Lung (tissue), 12 donors: ENCODE results near the gene STX8. TPM values are rescaled to one million over a fixed set of nuclear protein-coding genes. Genes with fewer than 3 reads are reported as not detected.

ENCODE experiments used
- ATAC-seq: fragments of 200-7000 bp; cut with Tn5 transposase; one replicate; pipeline ENCODE4 v1.9.1; 2020; ENCODE audit warnings: moderate number of reproducible peaks; ENCODE audit not compliant: insufficient read depth, low FRiP score
- DNase-seq, 3 donors: peaks; one replicate each; pipeline ENCODE4 v3.0.0-alpha.2; 2013 to 2017
- H3K27ac ChIP-seq, 2 donors: one replicate each; pipeline ENCODE4 v1.5.1; 2013; ENCODE audit warnings: mild to moderate bottlenecking in 2 of 2, moderate library complexity in 2 of 2, control low read depth in 1 of 2, inconsistent platforms in 1 of 2, low read depth in 1 of 2, low read length in 1 of 2
- H3K27me3 ChIP-seq, 3 donors: one replicate each; pipeline ENCODE4 v1.5.1; 2013; ENCODE audit warnings: low read length in 2 of 3; ENCODE audit not compliant: control insufficient read depth in 3 of 3, insufficient read depth in 3 of 3
- H3K36me3 ChIP-seq, 4 donors: one replicate each; pipeline ENCODE4 v1.5.1; 2013; ENCODE audit warnings: low read length in 4 of 4, mild to moderate bottlenecking in 1 of 4, moderate library complexity in 1 of 4; ENCODE audit not compliant: control insufficient read depth in 4 of 4, insufficient read depth in 4 of 4
- H3K4me1 ChIP-seq, 5 donors: one replicate each; pipeline ENCODE4 v1.5.1; 2013; ENCODE audit warnings: low read length in 5 of 5, mild to moderate bottlenecking in 2 of 5, moderate library complexity in 1 of 5; ENCODE audit not compliant: control insufficient read depth in 5 of 5, insufficient read depth in 5 of 5
- H3K4me3 ChIP-seq: one replicate; pipeline ENCODE4 v1.5.1; 2013; ENCODE audit warnings: mild to moderate bottlenecking, control low read depth, moderate library complexity
- H3K9ac ChIP-seq, 2 donors: one replicate each; pipeline ENCODE4 v1.5.1; 2013; ENCODE audit warnings: low read length in 2 of 2, control low read depth in 1 of 2; ENCODE audit not compliant: insufficient read depth in 1 of 2
- H3K9me3 ChIP-seq, 4 donors: one replicate each; pipeline ENCODE4 v1.5.1; 2013; ENCODE audit warnings: low read length in 3 of 4, mild to moderate bottlenecking in 1 of 4, moderate library complexity in 1 of 4; ENCODE audit not compliant: control insufficient read depth in 4 of 4, insufficient read depth in 3 of 4
- WGBS, 2 donors: extraction: QIAGEN DNeasy Blood & Tissue Kit; methylation state at CpG; one replicate each; pipeline ENCODE4 v1.1.7; 2013; 5-methylcytosine and 5-hydroxymethylcytosine counted together
- polyA plus RNA-seq, 2 donors: library from polyadenylated mRNA; stranded (reverse); fragments of 200-250 nt; gene quantifications; one replicate each; pipeline ENCODE4 v1.2.1, GENCODE V29; 2013
- total RNA-seq, 2 donors: library from RNA; depleted of rRNA in 1 of 2; stranded (reverse); fragments of >200 nt in 1 of 2; gene quantifications; one replicate each; pipeline ENCODE4 v1.2.1, GENCODE V29; 2014 to 2021
- TF ChIP-seq, protein P1 (sequence below): IDR thresholded peaks from 2 replicates; pipeline ENCODE4 v1.5.1; 2012; ENCODE audit warnings: mild to moderate bottlenecking; ENCODE audit errors: control extremely low read depth, extremely low read depth
- donor health status: control.
- donor health status: control.
- donor health status: Bipolar disorder and iron deficiency.
- donor health status: healthy.
- donor health status: DM: yes; HTN: yes; CAD: no.

STX8 gene
- total and polyA plus RNA-seq, 4 donors = 36.5 to 81.1 (median 63.2) TPM

- peak; percentile 47 for ATAC-seq
- Histone ChIP-seq H3K27ac (peak overlapping the region in 1 of 2 donors; percentile 74), H3K4me3 (no peak overlapping the region), H3K9ac (no peak overlapping the region), H3K9me3 (no peaks in the 10 kb centered on the region), H3K27me3 (no peaks in the 10 kb centered on the region), H3K4me1 (peaks cover 0 to 6% (median 0%) of the 10 kb centered on the region in 5 donors), H3K36me3 (no peaks in the 10 kb centered on the region)
- TF ChIP-seq, protein P1, sequence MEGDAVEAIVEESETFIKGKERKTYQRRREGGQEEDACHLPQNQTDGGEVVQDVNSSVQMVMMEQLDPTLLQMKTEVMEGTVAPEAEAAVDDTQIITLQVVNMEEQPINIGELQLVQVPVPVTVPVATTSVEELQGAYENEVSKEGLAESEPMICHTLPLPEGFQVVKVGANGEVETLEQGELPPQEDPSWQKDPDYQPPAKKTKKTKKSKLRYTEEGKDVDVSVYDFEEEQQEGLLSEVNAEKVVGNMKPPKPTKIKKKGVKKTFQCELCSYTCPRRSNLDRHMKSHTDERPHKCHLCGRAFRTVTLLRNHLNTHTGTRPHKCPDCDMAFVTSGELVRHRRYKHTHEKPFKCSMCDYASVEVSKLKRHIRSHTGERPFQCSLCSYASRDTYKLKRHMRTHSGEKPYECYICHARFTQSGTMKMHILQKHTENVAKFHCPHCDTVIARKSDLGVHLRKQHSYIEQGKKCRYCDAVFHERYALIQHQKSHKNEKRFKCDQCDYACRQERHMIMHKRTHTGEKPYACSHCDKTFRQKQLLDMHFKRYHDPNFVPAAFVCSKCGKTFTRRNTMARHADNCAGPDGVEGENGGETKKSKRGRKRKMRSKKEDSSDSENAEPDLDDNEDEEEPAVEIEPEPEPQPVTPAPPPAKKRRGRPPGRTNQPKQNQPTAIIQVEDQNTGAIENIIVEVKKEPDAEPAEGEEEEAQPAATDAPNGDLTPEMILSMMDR = peak; percentile 27
- peak in 2 of 3 donors; percentile 41 to 54 for DNase-seq
- WGBS, 2 donors = 34 to 50% methylated on average over 8 of the region's 8 CpGs
Observed at GRCh38 chr17:9291912-9292560, 283.6 kb downstream of the STX8 start.

- peaks cover 0 to 7% (median 0%) of the 10 kb centered on the region in 5 donors for H3K4me1 ChIP-seq
- no peaks in the 10 kb centered on the region for H3K36me3 ChIP-seq
- H3K9ac ChIP-seq = no peak overlapping the region
- no peaks in the 10 kb centered on the region for H3K9me3 ChIP-seq
- peaks cover 0 to 5% (median 0%) of the 10 kb centered on the region in 3 donors for H3K27me3 ChIP-seq
- H3K4me3 ChIP-seq = no peak overlapping the region
- no peak overlapping the region for H3K27ac ChIP-seq
- 77 to 83% methylated on average over 7 of the region's 7 CpGs for WGBS, 2 donors
- ATAC-seq = no peak
- DNase-seq = no peak
- TF ChIP-seq, protein P1 = no peak
Observed at GRCh38 chr17:9290226-9290613, 285.4 kb downstream of the STX8 start.

GRCh38 chr17:9287306-9287705 is 288.3 kb downstream of the STX8 start:
- Histone ChIP-seq H3K36me3 (no peaks in the 10 kb centered on the region), H3K4me1 (peaks cover 0 to 7% (median 0%) of the 10 kb centered on the region in 5 donors), H3K9ac (no peak overlapping the region), H3K9me3 (no peaks in the 10 kb centered on the region), H3K27ac (no peak overlapping the region), H3K27me3 (peaks cover 0 to 6% (median 0%) of the 10 kb centered on the region in 3 donors), H3K4me3 (no peak overlapping the region)
- ATAC-seq = no peak
- TF ChIP-seq, protein P1 = no peak
- 84 to 92% methylated on average over 2 of the region's 2 CpGs for WGBS, 2 donors
- peak in 2 of 3 donors; percentile 53 to 61 for DNase-seq
